H9 (cell line): ENCODE data around the gene LOXHD1. TPM values are rescaled to one million over a fixed set of nuclear protein-coding genes. Genes with fewer than 3 reads are reported as not detected.

ENCODE experiments used
- DNase-seq: peaks from one replicate; pipeline ENCODE4 v3.0.0-alpha.2; 2017
- H2AFZ ChIP-seq: one replicate; pipeline ENCODE4 v1.6.1; 2013; ENCODE audit warnings: mild to moderate bottlenecking, low read length, control low read depth, moderate library complexity
- H2AK5ac ChIP-seq: 2 replicates; pipeline ENCODE4 v1.6.1; 2013; ENCODE audit warnings: low read length, control low read depth, mixed read lengths; ENCODE audit not compliant: insufficient read length
- H2BK120ac ChIP-seq: one replicate; pipeline ENCODE4 v1.6.1; 2013; ENCODE audit warnings: low read depth, mild to moderate bottlenecking, low read length, control low read depth, inconsistent platforms; ENCODE audit not compliant: poor library complexity, severe bottlenecking
- H2BK12ac ChIP-seq: 2 replicates; pipeline ENCODE4 v1.6.1; 2013; ENCODE audit warnings: low read length, control low read depth, mixed read lengths, low read depth; ENCODE audit not compliant: insufficient read length
- H2BK15ac ChIP-seq: 2 replicates; pipeline ENCODE4 v1.6.1; 2013; ENCODE audit warnings: low read depth, low read length, control low read depth
- H2BK20ac ChIP-seq: one replicate; pipeline ENCODE4 v1.6.1; 2013; ENCODE audit warnings: low read depth, mild to moderate bottlenecking, low read length, control low read depth, inconsistent platforms; ENCODE audit not compliant: poor library complexity, severe bottlenecking
- H2BK5ac ChIP-seq: 2 replicates; pipeline ENCODE4 v1.6.1; 2013; ENCODE audit warnings: low read length, control low read depth, mixed read lengths; ENCODE audit not compliant: insufficient read length
- H3K14ac ChIP-seq: 2 replicates; pipeline ENCODE4 v1.6.1; 2013; ENCODE audit warnings: low read length, control low read depth; ENCODE audit not compliant: insufficient read depth
- H3K18ac ChIP-seq: 2 replicates; pipeline ENCODE4 v1.6.1; 2013; ENCODE audit warnings: low read depth, mild to moderate bottlenecking, mixed read lengths, low read length, control low read depth; ENCODE audit not compliant: insufficient read length
- H3K23ac ChIP-seq: 2 replicates; pipeline ENCODE4 v1.6.1; 2013; ENCODE audit warnings: low read length, control low read depth, mixed read lengths, low read depth; ENCODE audit not compliant: insufficient read length
- H3K23me2 ChIP-seq: 2 replicates; pipeline ENCODE4 v1.6.1; 2013; ENCODE audit warnings: low read depth, mild to moderate bottlenecking, mixed read lengths, low read length, control low read depth; ENCODE audit not compliant: insufficient read length, poor library complexity, severe bottlenecking
- H3K27ac ChIP-seq: 2 replicates; pipeline ENCODE4 v1.5.1; 2013; ENCODE audit warnings: low read length, control low read depth, mixed read lengths, low read depth; ENCODE audit not compliant: insufficient read length
- H3K27me3 ChIP-seq: 2 replicates; pipeline ENCODE4 v1.6.1; 2013; ENCODE audit warnings: low read length, control low read depth, inconsistent platforms; ENCODE audit not compliant: insufficient read depth
- H3K4ac ChIP-seq: 2 replicates; pipeline ENCODE4 v1.6.1; 2013; ENCODE audit warnings: low read depth, mild to moderate bottlenecking, control low read depth, inconsistent platforms, low read length, moderate library complexity
- H3K4me1 ChIP-seq: 2 replicates; pipeline ENCODE4 v1.6.1; 2013; ENCODE audit warnings: low read length, control low read depth, inconsistent platforms; ENCODE audit not compliant: insufficient read depth
- H3K4me2 ChIP-seq: 2 replicates; pipeline ENCODE4 v1.6.1; 2013; ENCODE audit warnings: low read length, control low read depth, mixed read lengths; ENCODE audit not compliant: insufficient read length, insufficient read depth
- H3K56ac ChIP-seq: 2 replicates; pipeline ENCODE4 v1.6.1; 2013; ENCODE audit warnings: low read depth, mild to moderate bottlenecking, mixed read lengths, low read length, control low read depth; ENCODE audit not compliant: insufficient read length
- H3K79me1 ChIP-seq: 2 replicates; pipeline ENCODE4 v1.6.1; 2013; ENCODE audit warnings: low read depth, mild to moderate bottlenecking, moderate library complexity, low read length, control low read depth, inconsistent platforms; ENCODE audit not compliant: insufficient read depth, poor library complexity, severe bottlenecking
- H3K79me2 ChIP-seq: 2 replicates; pipeline ENCODE4 v1.6.1; 2013; ENCODE audit warnings: low read length, control low read depth, inconsistent platforms; ENCODE audit not compliant: insufficient read depth
- H3K9ac ChIP-seq: 2 replicates; pipeline ENCODE4 v1.6.1; 2013; ENCODE audit warnings: low read length, control low read depth, mixed read lengths; ENCODE audit not compliant: insufficient read length; ENCODE audit errors: extremely low read depth
- H3K9me3 ChIP-seq: one replicate; pipeline ENCODE4 v1.6.1; 2013; ENCODE audit warnings: low read depth, low read length, inconsistent platforms; ENCODE audit not compliant: control insufficient read depth
- H3T11ph ChIP-seq: one replicate; pipeline ENCODE4 v1.6.1; 2013; ENCODE audit warnings: mild to moderate bottlenecking, low read length, control low read depth, inconsistent platforms
- H4K20me1 ChIP-seq: one replicate; pipeline ENCODE4 v1.6.1; 2013; ENCODE audit not compliant: control insufficient read depth, insufficient read length, insufficient read depth
- H4K5ac ChIP-seq: 2 replicates; pipeline ENCODE4 v1.6.1; 2013; ENCODE audit warnings: low read depth, mild to moderate bottlenecking, mixed read lengths, low read length, control low read depth; ENCODE audit not compliant: insufficient read length
- H4K8ac ChIP-seq: replicated peaks from 2 replicates; pipeline ENCODE4 v1.6.1; 2013; ENCODE audit warnings: low read length, control low read depth, mixed read lengths, low read depth; ENCODE audit not compliant: insufficient read length
- H4K91ac ChIP-seq: 2 replicates; pipeline ENCODE4 v1.6.1; 2013; ENCODE audit warnings: low read depth, mild to moderate bottlenecking, moderate library complexity, mixed read lengths, low read length, control low read depth; ENCODE audit not compliant: insufficient read length
- H3K27ac Mint-ChIP-seq, 3 experiments: 2 replicates in 2 of 3; 3 replicates in 1 of 3; pipeline ENCODE4 v1.8.0; 2020 to 2021; ENCODE audit warnings: mixed read lengths in 3 of 3, mild to moderate bottlenecking in 1 of 3, moderate library complexity in 1 of 3
- H3K27me3 Mint-ChIP-seq: 2 replicates; pipeline ENCODE4 v1.8.0; 2021; ENCODE audit warnings: low read depth, mild to moderate bottlenecking, moderate library complexity, mixed read lengths
- H3K36me3 Mint-ChIP-seq, 3 experiments: 2 replicates in 2 of 3; 3 replicates in 1 of 3; pipeline ENCODE4 v1.8.0; 2020 to 2021; ENCODE audit warnings: low read depth in 3 of 3, mixed read lengths in 3 of 3; ENCODE audit not compliant: insufficient read depth in 1 of 3
- H3K4me1 Mint-ChIP-seq, 2 experiments: 2 replicates each; pipeline ENCODE4 v1.8.0; 2020; ENCODE audit warnings: mixed read lengths in 2 of 2
- H3K4me3 Mint-ChIP-seq, 2 experiments: 2 replicates in 1 of 2; 3 replicates in 1 of 2; pipeline ENCODE4 v1.8.0; 2020 to 2021; ENCODE audit warnings: mild to moderate bottlenecking in 2 of 2, mixed read lengths in 2 of 2, moderate library complexity in 1 of 2
- H3K9me3 Mint-ChIP-seq, 2 experiments: 2 replicates in 1 of 2; 3 replicates in 1 of 2; pipeline ENCODE4 v1.8.0; 2020; ENCODE audit warnings: mild to moderate bottlenecking in 2 of 2, mixed read lengths in 2 of 2, moderate library complexity in 1 of 2
- CTCF ChIP-seq: fragments of 200-600 bp; sonication (generic); conservative IDR thresholded peaks from 3 replicates; pipeline ENCODE4 v1.8.0; 2021; ENCODE audit warnings: antibody characterized with exemption, mild to moderate bottlenecking
- WGBS: extraction: QIAGEN DNeasy Blood & Tissue Kit; methylation state at CpG from one replicate; pipeline ENCODE4 v1.1.7; 2013; ENCODE audit warnings: missing lambda C conversion rate, low lambda C conversion rate, mixed read lengths; ENCODE audit not compliant: insufficient read length; ENCODE audit errors: extremely low coverage; 5-methylcytosine and 5-hydroxymethylcytosine counted together
- total RNA-seq: library from RNA; stranded (reverse); gene quantifications from 2 replicates; pipeline ENCODE4 v1.2.1, GENCODE V29; 2021

LOXHD1 gene
- total RNA-seq, 1 experiment from 2014 or later, result 0.07 TPM

- no peak overlapping the region for H3K4me3 Mint-ChIP-seq
- no peak overlapping the region for H4K8ac ChIP-seq
- no peaks in the 10 kb centered on the region for H3K27me3 ChIP-seq
- no peak overlapping the region for H3K18ac ChIP-seq
- no peak for TF ChIP-seq CTCF
- no peaks in the 10 kb centered on the region for H3K9me3 ChIP-seq
- H3K4me1 ChIP-seq, result no peaks in the 10 kb centered on the region
- no peak overlapping the region for H3K27ac ChIP-seq
- no peak overlapping the region for H3K14ac ChIP-seq
- no peak overlapping the region for H4K91ac ChIP-seq
- H3K27me3 Mint-ChIP-seq, result peaks cover 4% of the 10 kb centered on the region
- DNase-seq, result no peak
- H4K20me1 ChIP-seq, result no peaks in the 10 kb centered on the region
- H2AFZ ChIP-seq, result no peak overlapping the region
- no peak overlapping the region for H3K4me2 ChIP-seq
- no peak overlapping the region for H2BK120ac ChIP-seq
- no peak overlapping the region for H3K23ac ChIP-seq
- H3K9ac ChIP-seq, result no peak overlapping the region
- no peaks in the 10 kb centered on the region for H3K79me1 ChIP-seq
- WGBS, result no CpG with 5 or more reads among the region's 27 CpGs
- H3K79me2 ChIP-seq, result no peaks in the 10 kb centered on the region
- H3K4ac ChIP-seq, result no peak overlapping the region
- no peak overlapping the region for H2AK5ac ChIP-seq
- H3K27ac Mint-ChIP-seq, result no peak overlapping the region
- no peak overlapping the region for H2BK12ac ChIP-seq
- no peak overlapping the region for H3T11ph ChIP-seq
- no peak overlapping the region for H3K56ac ChIP-seq
- no peaks in the 10 kb centered on the region for H3K9me3 Mint-ChIP-seq
- no peaks in the 10 kb centered on the region for H3K23me2 ChIP-seq
- no peak overlapping the region for H4K5ac ChIP-seq
- H2BK20ac ChIP-seq, result peak overlapping the region; percentile 46
- H2BK5ac ChIP-seq, result no peak overlapping the region
- H2BK15ac ChIP-seq, result no peak overlapping the region
- no peaks in the 10 kb centered on the region; a peak in 1 of 7 replicates for H3K36me3 Mint-ChIP-seq
- H3K4me1 Mint-ChIP-seq, result peaks cover 12 to 13% of the 10 kb centered on the region in 2 experiments
Measured at GRCh38 chr18:46656326-46657114, 500 bp downstream of the LOXHD1 start.
